ENCODE measurements around the gene CRIP1. TPM values are rescaled to one million over a fixed set of nuclear protein-coding genes. Genes with fewer than 3 reads are reported as not detected.
A peak's percentile ranks its signal among the peaks of the same experiment; 100 is the strongest.

CRIP1 gene
- polyA plus RNA-seq, 3 donors: 688 to 2,084 (median 1,032) TPM

DNA sequence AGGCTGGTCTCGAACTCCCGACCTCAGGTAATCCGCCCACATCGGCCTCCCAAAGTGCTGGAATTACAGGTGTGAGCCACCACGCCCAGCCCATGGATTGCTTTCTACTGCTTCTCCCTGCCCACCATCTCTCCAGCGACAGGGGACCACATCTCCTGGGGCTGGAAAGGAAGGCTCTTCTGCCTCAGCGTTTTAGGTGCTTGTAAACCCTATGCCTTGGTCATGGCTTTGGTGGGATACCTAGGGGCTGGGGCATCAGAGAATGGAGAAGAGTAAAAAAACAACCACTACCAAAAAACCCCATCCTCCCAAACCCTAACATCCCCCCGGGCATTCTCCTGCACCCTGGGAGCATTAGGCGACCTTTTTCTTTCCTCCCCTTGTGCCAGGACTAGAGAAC lies 38.6 kb downstream of the CRIP1 start:
- H3K27ac ChIP-seq (ENCODE audit: low read depth in 1 of 2, low read length in 2 of 2): no peak overlapping the region

DNA sequence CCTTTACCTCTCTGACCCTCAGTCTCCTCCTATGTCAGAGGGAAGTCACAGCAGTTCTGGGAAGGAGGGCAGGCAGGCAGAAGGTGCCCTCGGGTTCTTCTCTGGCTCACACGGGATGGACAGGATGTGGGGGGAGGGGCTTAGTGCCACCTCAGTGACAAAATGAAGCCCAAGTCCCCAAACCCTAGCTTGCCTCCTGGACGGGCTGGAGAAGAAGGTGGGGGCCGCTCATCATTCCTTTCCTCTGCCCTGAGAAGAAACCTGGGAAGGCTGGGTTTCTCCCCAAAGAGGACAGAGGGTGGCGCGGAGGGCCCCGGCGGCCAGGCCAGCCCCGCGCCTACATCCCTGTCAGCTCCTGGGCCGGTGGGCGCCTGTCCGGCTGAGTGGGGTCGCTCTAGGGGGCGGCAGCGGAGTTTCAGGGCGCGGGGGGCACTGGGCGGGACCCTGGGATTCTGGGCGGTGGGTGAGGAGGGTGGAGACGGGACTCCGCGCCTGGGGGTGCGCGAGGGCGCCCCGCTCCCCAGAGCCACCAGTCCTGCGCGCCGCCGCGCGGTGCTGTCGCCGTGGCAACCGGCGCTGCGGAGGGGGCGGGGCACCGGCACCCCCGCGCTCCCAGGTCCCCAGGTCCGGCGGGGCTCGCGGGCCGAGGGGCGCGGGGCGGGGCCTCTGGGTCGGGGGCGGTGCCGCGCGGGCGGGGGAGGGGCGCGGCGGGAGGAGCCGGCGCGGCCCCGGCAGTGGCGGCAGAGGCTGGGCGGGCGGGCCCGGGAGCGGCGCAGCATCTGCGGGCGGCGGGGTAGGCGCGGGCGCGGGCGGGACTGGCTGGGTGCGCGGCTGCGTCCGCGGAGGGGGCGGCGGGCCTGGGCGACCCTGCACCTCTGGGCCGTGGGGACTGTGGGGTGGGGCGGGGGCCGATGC lies 39.4 kb downstream of the CRIP1 start, which contains the start of gene TMEM121:
Gene TMEM121 (plus strand): TSS at position 723 of the 915 bp plus-strand sequence. CDS start 2,252 bp downstream, outside the sequence.
- intact Hi-C loops (cut with micrococcal nuclease): loop anchor here (5.0 to 10.0 kb wide), 2 partner anchors 81 to 324 kb away; no protein-coding TSS in a partner anchor
- under 1% methylated on average over 78 of the region's 88 CpGs for WGBS (ENCODE audit: insufficient coverage)
- Mint-ChIP-seq H3K9me3 (peaks cover 0 to 14% (median 8%) of the 10 kb centered on the region in 7 donors), H3K36me3 (no peaks in the 10 kb centered on the region), H3K27me3 (ENCODE audit: low read depth in 3 of 3) (peaks cover 54 to 86% (median 72%) of the 10 kb centered on the region in 3 donors), H3K4me1 (peaks cover 23% of the 10 kb centered on the region), H3K4me3 (peak within 1 kb of the TSS; percentile 51 to 83), H3K27ac (no peak within 1 kb of the TSS)
- Histone ChIP-seq H3K4me1 (ENCODE audit: control insufficient read depth in 1 of 2, insufficient read depth in 2 of 2, low read length in 2 of 2) (peaks cover 30 to 35% of the 10 kb centered on the region in 2 donors), H3K4me2 (replicated peaks; ENCODE audit: extremely low read depth, low read length, poor library complexity, severe bottlenecking) (peak within 1 kb of the TSS; percentile 29), H3K4me3 (replicated peaks in 1 of 3; ENCODE audit: low read depth in 2 of 3, low read length in 3 of 3) (peak within 1 kb of the TSS in 1 of 3 experiments; percentile 20), H3K27ac (ENCODE audit: low read depth in 1 of 2, low read length in 2 of 2) (no peak within 1 kb of the TSS), H3K27me3 (ENCODE audit: control insufficient read depth in 2 of 2, insufficient read depth in 2 of 2, low read length in 2 of 2) (peaks cover 36 to 57% of the 10 kb centered on the region in 2 donors), H4K20me1 (ENCODE audit: insufficient read depth, low read length) (no peaks in the 10 kb centered on the region), H3K9me3 (replicated peaks in 1 of 2; ENCODE audit: control insufficient read depth in 1 of 2, insufficient read depth in 1 of 2, low read length in 2 of 2) (peaks cover 0 to 23% of the 10 kb centered on the region in 2 donors), H2AFZ (ENCODE audit: insufficient read depth, low read depth, low read length, poor library complexity, severe bottlenecking) (peak within 1 kb of the TSS; percentile 35), H3K36me3 (replicated peaks in 1 of 2; ENCODE audit: control insufficient read depth in 1 of 2, insufficient read depth in 2 of 2, low read length in 2 of 2) (no peaks in the 10 kb centered on the region), H3K79me2 (ENCODE audit: insufficient read depth, low read length) (no peaks in the 10 kb centered on the region), H3K9ac (ENCODE audit: insufficient read depth, low read length, poor library complexity, severe bottlenecking) (peak within 1 kb of the TSS; percentile 8)
- DNase-seq: no peak
- TF ChIP-seq, protein P1, sequence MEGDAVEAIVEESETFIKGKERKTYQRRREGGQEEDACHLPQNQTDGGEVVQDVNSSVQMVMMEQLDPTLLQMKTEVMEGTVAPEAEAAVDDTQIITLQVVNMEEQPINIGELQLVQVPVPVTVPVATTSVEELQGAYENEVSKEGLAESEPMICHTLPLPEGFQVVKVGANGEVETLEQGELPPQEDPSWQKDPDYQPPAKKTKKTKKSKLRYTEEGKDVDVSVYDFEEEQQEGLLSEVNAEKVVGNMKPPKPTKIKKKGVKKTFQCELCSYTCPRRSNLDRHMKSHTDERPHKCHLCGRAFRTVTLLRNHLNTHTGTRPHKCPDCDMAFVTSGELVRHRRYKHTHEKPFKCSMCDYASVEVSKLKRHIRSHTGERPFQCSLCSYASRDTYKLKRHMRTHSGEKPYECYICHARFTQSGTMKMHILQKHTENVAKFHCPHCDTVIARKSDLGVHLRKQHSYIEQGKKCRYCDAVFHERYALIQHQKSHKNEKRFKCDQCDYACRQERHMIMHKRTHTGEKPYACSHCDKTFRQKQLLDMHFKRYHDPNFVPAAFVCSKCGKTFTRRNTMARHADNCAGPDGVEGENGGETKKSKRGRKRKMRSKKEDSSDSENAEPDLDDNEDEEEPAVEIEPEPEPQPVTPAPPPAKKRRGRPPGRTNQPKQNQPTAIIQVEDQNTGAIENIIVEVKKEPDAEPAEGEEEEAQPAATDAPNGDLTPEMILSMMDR (IDR thresholded peaks at IDR 0.05): no peak

More for the DNA sequence above, 38.6 kb downstream of the CRIP1 start:
- no peak overlapping the region for H3K4me2 ChIP-seq (replicated peaks; ENCODE audit: extremely low read depth, low read length, poor library complexity, severe bottlenecking)
- Mint-ChIP-seq H3K36me3 (no peaks in the 10 kb centered on the region), H3K9me3 (peaks cover 0 to 14% (median 8%) of the 10 kb centered on the region in 7 donors), H3K27ac (no peak overlapping the region), H3K4me1 (peaks cover 22% of the 10 kb centered on the region), H3K4me3 (peak overlapping the region in 1 of 2 donors; percentile 79), H3K27me3 (ENCODE audit: low read depth in 3 of 3) (peaks cover 53 to 80% (median 69%) of the 10 kb centered on the region in 3 donors)
- H3K36me3 ChIP-seq (replicated peaks in 1 of 2; ENCODE audit: control insufficient read depth in 1 of 2, insufficient read depth in 2 of 2, low read length in 2 of 2): no peaks in the 10 kb centered on the region
- DNase-seq: no peak
- TF ChIP-seq, protein P1 (IDR thresholded peaks at IDR 0.05): no peak
- H4K20me1 ChIP-seq (ENCODE audit: insufficient read depth, low read length): no peaks in the 10 kb centered on the region
- intact Hi-C loops (cut with micrococcal nuclease): loop anchor here (5.0 to 10.0 kb wide), 2 partner anchors 81 to 323 kb away; no protein-coding TSS in a partner anchor
- no peaks in the 10 kb centered on the region for H3K79me2 ChIP-seq (ENCODE audit: insufficient read depth, low read length)
- no peak overlapping the region for H3K9ac ChIP-seq (ENCODE audit: insufficient read depth, low read length, poor library complexity, severe bottlenecking)
- WGBS (ENCODE audit: insufficient coverage): 92% methylated on average over 5 of the region's 9 CpGs
- peaks cover 30 to 35% of the 10 kb centered on the region in 2 donors for H3K4me1 ChIP-seq (ENCODE audit: control insufficient read depth in 1 of 2, insufficient read depth in 2 of 2, low read length in 2 of 2)
- peaks cover 36 to 53% of the 10 kb centered on the region in 2 donors for H3K27me3 ChIP-seq (ENCODE audit: control insufficient read depth in 2 of 2, insufficient read depth in 2 of 2, low read length in 2 of 2)
- peaks cover 0 to 23% of the 10 kb centered on the region in 2 donors for H3K9me3 ChIP-seq (replicated peaks in 1 of 2; ENCODE audit: control insufficient read depth in 1 of 2, insufficient read depth in 1 of 2, low read length in 2 of 2)
- H3K4me3 ChIP-seq (replicated peaks in 1 of 3; ENCODE audit: low read depth in 2 of 3, low read length in 3 of 3): no peak overlapping the region
- no peak overlapping the region for H2AFZ ChIP-seq (ENCODE audit: insufficient read depth, low read depth, low read length, poor library complexity, severe bottlenecking)

Measured in CD14-positive monocyte (primary cell).